ENCODE results near the gene KLK3.

- TF ChIP-seq, protein P1, sequence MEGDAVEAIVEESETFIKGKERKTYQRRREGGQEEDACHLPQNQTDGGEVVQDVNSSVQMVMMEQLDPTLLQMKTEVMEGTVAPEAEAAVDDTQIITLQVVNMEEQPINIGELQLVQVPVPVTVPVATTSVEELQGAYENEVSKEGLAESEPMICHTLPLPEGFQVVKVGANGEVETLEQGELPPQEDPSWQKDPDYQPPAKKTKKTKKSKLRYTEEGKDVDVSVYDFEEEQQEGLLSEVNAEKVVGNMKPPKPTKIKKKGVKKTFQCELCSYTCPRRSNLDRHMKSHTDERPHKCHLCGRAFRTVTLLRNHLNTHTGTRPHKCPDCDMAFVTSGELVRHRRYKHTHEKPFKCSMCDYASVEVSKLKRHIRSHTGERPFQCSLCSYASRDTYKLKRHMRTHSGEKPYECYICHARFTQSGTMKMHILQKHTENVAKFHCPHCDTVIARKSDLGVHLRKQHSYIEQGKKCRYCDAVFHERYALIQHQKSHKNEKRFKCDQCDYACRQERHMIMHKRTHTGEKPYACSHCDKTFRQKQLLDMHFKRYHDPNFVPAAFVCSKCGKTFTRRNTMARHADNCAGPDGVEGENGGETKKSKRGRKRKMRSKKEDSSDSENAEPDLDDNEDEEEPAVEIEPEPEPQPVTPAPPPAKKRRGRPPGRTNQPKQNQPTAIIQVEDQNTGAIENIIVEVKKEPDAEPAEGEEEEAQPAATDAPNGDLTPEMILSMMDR (IDR thresholded peaks at IDR 0.05) = no peak
- no peak for TF ChIP-seq EZH2 (IDR thresholded peaks at IDR 0.05; ENCODE audit: borderline replicate concordance, insufficient read depth, low read depth, low read length, poor library complexity, severe bottlenecking)
Measured at GRCh38 chr19:50817941-50818858, 36.5 kb upstream of the KLK3 start.
